ENCODE data around the gene MINDY4.

Gene MINDY4

DNA sequence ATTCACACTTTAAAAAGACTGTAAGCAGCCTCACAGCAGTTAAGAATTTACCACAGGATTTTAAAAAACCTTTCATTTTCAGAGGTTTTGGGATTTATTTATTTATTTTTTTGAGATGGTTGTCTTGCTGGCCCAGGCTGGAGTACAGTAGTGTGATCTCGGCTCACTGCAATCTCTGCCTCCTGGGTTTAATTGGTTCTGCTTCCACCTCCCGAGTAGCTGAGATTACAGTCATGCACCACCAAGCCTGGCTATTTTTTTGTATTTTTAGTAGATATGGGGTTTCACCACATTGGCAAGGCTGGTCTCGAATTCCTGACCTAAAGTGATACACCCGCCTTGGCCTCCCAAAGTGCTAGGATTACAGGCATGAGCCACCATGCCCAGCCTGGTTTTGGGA lies 19.1 kb downstream of the MINDY4 start:
- H2BK15ac ChIP-seq (replicated peaks; ENCODE audit: low read depth) = no peak overlapping the region
- no peak overlapping the region for H3K9ac ChIP-seq (ENCODE audit: low read length)
- H4K8ac ChIP-seq (ENCODE audit: low read depth, low read length) = no peak overlapping the region
- DNase-seq = no peak
- no peak overlapping the region for H3K27ac ChIP-seq (ENCODE audit: low read depth, low read length)
- no peak overlapping the region for H4K5ac ChIP-seq (ENCODE audit: low read length)
- H2AK5ac ChIP-seq (ENCODE audit: low read length) = no peak overlapping the region
- no peak overlapping the region for H3K4ac ChIP-seq (ENCODE audit: low read depth, low read length)
- H3K4me1 ChIP-seq (ENCODE audit: control insufficient read depth, low read depth, low read length) = no peaks in the 10 kb centered on the region
- H3K36me3 ChIP-seq (ENCODE audit: control insufficient read depth, insufficient read depth, low read length) = no peaks in the 10 kb centered on the region
- no CpG with 5 or more reads among the region's 4 CpGs for WGBS (ENCODE audit: extremely low coverage, insufficient coverage, low lambda C conversion rate)
- H3K79me1 ChIP-seq (ENCODE audit: low read length) = no peaks in the 10 kb centered on the region
- H2BK120ac ChIP-seq (ENCODE audit: low read depth, low read length) = no peak overlapping the region
- H3K4me3 ChIP-seq (ENCODE audit: low read length) = no peak overlapping the region
- no peaks in the 10 kb centered on the region for H3K27me3 ChIP-seq (ENCODE audit: insufficient read depth, low read length, poor library complexity)
- no peak overlapping the region for H3K56ac ChIP-seq (ENCODE audit: low read length)
- no peak overlapping the region for H2BK5ac ChIP-seq (ENCODE audit: low read length)
- no peak overlapping the region for H3K4me2 ChIP-seq (ENCODE audit: low read length)
- no peak overlapping the region for H3K23ac ChIP-seq (ENCODE audit: low read length)
- no peaks in the 10 kb centered on the region for H3K79me2 ChIP-seq (ENCODE audit: control insufficient read depth, insufficient read depth, low read length)
- H3K18ac ChIP-seq (ENCODE audit: low read length) = no peak overlapping the region

DNA sequence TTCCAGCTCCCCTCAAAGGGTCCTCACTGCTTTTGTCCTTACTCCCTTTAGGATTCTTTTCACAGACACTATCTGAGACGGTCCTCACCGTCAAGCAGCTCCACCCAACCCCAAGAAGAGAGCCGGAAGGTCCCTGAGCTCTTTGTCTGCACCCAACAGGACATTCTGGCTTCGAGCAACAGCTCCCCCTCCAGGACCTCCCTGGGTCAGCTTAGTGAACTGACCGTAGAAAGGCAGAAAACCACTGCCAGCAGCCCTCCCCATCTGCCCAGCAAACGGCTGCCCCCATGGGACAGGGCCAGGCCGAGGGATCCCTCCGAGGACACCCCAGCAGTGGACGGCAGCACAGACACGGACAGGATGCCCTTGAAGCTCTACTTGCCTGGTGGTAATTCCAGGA lies 19.9 kb downstream of the MINDY4 start:
- Histone ChIP-seq H2BK120ac (ENCODE audit: low read depth, low read length) (no peak overlapping the region), H2BK5ac (ENCODE audit: low read length) (no peak overlapping the region), H3K4me3 (ENCODE audit: low read length) (no peak overlapping the region), H3K27me3 (ENCODE audit: insufficient read depth, low read length, poor library complexity) (no peaks in the 10 kb centered on the region), H3K79me1 (ENCODE audit: low read length) (no peaks in the 10 kb centered on the region), H4K8ac (ENCODE audit: low read depth, low read length) (no peak overlapping the region), H3K56ac (ENCODE audit: low read length) (no peak overlapping the region), H3K18ac (ENCODE audit: low read length) (no peak overlapping the region), H2AK5ac (ENCODE audit: low read length) (no peak overlapping the region), H4K5ac (ENCODE audit: low read length) (no peak overlapping the region), H3K36me3 (ENCODE audit: control insufficient read depth, insufficient read depth, low read length) (no peaks in the 10 kb centered on the region), H2BK15ac (replicated peaks; ENCODE audit: low read depth) (no peak overlapping the region), H3K4ac (ENCODE audit: low read depth, low read length) (no peak overlapping the region), H3K27ac (ENCODE audit: low read depth, low read length) (no peak overlapping the region), H3K79me2 (ENCODE audit: control insufficient read depth, insufficient read depth, low read length) (no peaks in the 10 kb centered on the region), H3K4me2 (ENCODE audit: low read length) (no peak overlapping the region), H3K4me1 (ENCODE audit: control insufficient read depth, low read depth, low read length) (no peaks in the 10 kb centered on the region), H3K23ac (ENCODE audit: low read length) (no peak overlapping the region), H3K9ac (ENCODE audit: low read length) (no peak overlapping the region)
- no CpG with 5 or more reads among the region's 10 CpGs for WGBS (ENCODE audit: extremely low coverage, insufficient coverage, low lambda C conversion rate)
- peak; percentile 36 for DNase-seq

DNA sequence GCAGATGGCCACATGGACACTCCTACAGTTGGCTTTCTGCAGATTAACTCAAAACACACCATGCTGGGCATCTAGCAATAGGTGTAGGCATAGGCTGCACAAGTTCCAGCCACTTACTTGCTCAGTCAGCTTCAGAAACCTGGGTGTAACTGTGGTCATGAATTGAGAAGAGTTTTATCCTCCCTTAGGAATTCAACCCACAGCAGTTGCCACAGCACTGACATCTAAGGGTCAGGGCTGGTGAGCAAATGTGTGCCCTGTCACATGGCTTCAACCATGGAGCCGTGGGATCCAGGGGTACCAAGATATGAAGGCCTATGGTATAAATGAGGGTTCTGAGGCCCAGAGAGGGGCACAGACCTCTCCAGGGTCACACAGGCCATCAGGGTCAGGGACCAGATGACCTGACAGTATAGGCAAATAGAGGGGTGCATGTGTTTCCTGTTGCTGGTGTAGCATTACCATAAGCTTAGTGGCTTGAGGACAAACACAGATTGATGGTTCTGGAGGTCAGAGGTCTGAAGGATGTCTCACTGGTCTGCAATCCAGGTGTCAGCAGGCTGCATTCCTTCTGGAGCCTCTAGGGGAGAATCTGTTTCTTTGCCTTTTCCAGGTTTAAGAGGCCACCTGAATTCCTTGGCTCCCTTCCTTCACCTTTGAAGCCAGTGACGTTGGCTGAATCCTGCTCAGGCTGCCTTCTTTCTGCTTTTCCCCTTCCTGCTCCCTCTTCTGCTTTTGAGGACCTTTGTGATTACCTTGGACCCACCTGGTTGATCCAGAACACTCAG lies 24.1 kb downstream of the MINDY4 start:
- H4K8ac ChIP-seq (ENCODE audit: low read depth, low read length) = no peak overlapping the region
- no peak overlapping the region for H3K4me2 ChIP-seq (ENCODE audit: low read length)
- H2BK5ac ChIP-seq (ENCODE audit: low read length) = no peak overlapping the region
- no peak overlapping the region for H4K5ac ChIP-seq (ENCODE audit: low read length)
- no peak overlapping the region for H2BK15ac ChIP-seq (replicated peaks; ENCODE audit: low read depth)
- no peak overlapping the region for H3K9ac ChIP-seq (ENCODE audit: low read length)
- DNase-seq = peak; percentile 69
- no peak overlapping the region for H3K56ac ChIP-seq (ENCODE audit: low read length)
- no peak overlapping the region for H3K4me3 ChIP-seq (ENCODE audit: low read length)
- no peaks in the 10 kb centered on the region for H3K36me3 ChIP-seq (ENCODE audit: control insufficient read depth, insufficient read depth, low read length)
- H3K79me2 ChIP-seq (ENCODE audit: control insufficient read depth, insufficient read depth, low read length) = no peaks in the 10 kb centered on the region
- no peak overlapping the region for H3K23ac ChIP-seq (ENCODE audit: low read length)
- no peaks in the 10 kb centered on the region for H3K79me1 ChIP-seq (ENCODE audit: low read length)
- no peak overlapping the region for H3K4ac ChIP-seq (ENCODE audit: low read depth, low read length)
- WGBS (ENCODE audit: extremely low coverage, insufficient coverage, low lambda C conversion rate) = no CpG with 5 or more reads among the region's 2 CpGs
- H3K4me1 ChIP-seq (ENCODE audit: control insufficient read depth, low read depth, low read length) = no peaks in the 10 kb centered on the region
- H3K27me3 ChIP-seq (ENCODE audit: insufficient read depth, low read length, poor library complexity) = no peaks in the 10 kb centered on the region
- no peak overlapping the region for H2AK5ac ChIP-seq (ENCODE audit: low read length)
- H3K27ac ChIP-seq (ENCODE audit: low read depth, low read length) = no peak overlapping the region
- no peak overlapping the region for H2BK120ac ChIP-seq (ENCODE audit: low read depth, low read length)
- H3K18ac ChIP-seq (ENCODE audit: low read length) = no peak overlapping the region

- WGBS (ENCODE audit: extremely low coverage, insufficient coverage, low lambda C conversion rate) = no CpG with 5 or more reads among the region's 1 CpG
- no peaks in the 10 kb centered on the region for H3K79me2 ChIP-seq (ENCODE audit: control insufficient read depth, insufficient read depth, low read length)
- H3K27ac ChIP-seq (ENCODE audit: low read depth, low read length) = no peak overlapping the region
- no peaks in the 10 kb centered on the region for H3K79me1 ChIP-seq (ENCODE audit: low read length)
- no peaks in the 10 kb centered on the region for H3K36me3 ChIP-seq (ENCODE audit: control insufficient read depth, insufficient read depth, low read length)
- H2BK5ac ChIP-seq (ENCODE audit: low read length) = no peak overlapping the region
- H3K27me3 ChIP-seq (ENCODE audit: insufficient read depth, low read length, poor library complexity) = no peaks in the 10 kb centered on the region
- no peak overlapping the region for H3K18ac ChIP-seq (ENCODE audit: low read length)
- H3K9ac ChIP-seq (ENCODE audit: low read length) = no peak overlapping the region
- no peak overlapping the region for H3K4me2 ChIP-seq (ENCODE audit: low read length)
- H3K4me3 ChIP-seq (ENCODE audit: low read length) = no peak overlapping the region
- no peak overlapping the region for H4K5ac ChIP-seq (ENCODE audit: low read length)
- no peak overlapping the region for H3K23ac ChIP-seq (ENCODE audit: low read length)
- H3K4me1 ChIP-seq (ENCODE audit: control insufficient read depth, low read depth, low read length) = no peaks in the 10 kb centered on the region
- H2BK15ac ChIP-seq (replicated peaks; ENCODE audit: low read depth) = no peak overlapping the region
- no peak for DNase-seq
- H3K56ac ChIP-seq (ENCODE audit: low read length) = no peak overlapping the region
- H4K8ac ChIP-seq (ENCODE audit: low read depth, low read length) = no peak overlapping the region
- no peak overlapping the region for H3K4ac ChIP-seq (ENCODE audit: low read depth, low read length)
- no peak overlapping the region for H2BK120ac ChIP-seq (ENCODE audit: low read depth, low read length)
- no peak overlapping the region for H2AK5ac ChIP-seq (ENCODE audit: low read length)
Measured at GRCh38 chr7:30796105-30796869, 25.1 kb downstream of the MINDY4 start.

DNA sequence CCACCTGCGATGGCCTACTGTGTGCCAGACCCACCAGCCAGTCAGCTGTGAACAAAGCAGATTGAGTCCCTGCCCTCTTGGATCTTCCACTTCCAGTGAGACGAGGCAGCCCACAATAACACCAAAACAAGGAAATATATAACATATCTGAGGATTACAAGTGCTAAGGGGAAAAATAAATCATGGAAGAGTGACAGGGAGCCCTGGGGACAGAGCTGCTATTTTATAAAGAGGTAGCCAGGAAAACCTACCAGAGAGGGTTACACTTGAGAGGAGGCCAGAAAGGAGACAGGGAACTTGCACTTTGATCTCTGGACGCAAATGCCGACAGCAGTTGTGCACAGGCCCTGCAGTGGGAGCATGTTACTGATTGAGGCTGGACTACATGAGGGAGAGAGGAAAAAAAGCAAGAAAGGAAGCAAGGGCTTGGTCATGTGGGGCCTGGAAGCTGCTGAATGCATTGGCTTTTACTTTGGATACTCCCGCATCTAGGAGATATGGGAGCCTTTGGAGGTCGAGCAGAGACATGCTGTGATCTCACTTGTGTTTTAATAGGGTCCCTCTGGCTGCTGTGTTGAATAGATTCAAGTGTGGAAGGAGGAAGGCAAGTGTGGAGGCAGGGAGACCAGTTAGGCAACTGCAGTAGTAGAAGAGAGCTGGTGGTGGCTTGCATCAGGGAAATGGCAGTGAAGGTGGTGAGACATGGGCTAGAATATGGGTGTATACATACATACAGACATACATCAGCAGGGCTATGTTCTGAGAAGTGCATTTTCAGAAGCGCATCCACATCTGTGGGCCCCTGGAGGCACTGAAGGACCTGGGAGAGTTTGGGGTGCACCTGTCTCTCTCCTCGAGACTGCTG lies 26.2 kb downstream of the MINDY4 start:
- no peak overlapping the region for H3K56ac ChIP-seq (ENCODE audit: low read length)
- no peak overlapping the region for H4K8ac ChIP-seq (ENCODE audit: low read depth, low read length)
- no peaks in the 10 kb centered on the region for H3K79me2 ChIP-seq (ENCODE audit: control insufficient read depth, insufficient read depth, low read length)
- no peaks in the 10 kb centered on the region for H3K36me3 ChIP-seq (ENCODE audit: control insufficient read depth, insufficient read depth, low read length)
- no peak overlapping the region for H3K4me2 ChIP-seq (ENCODE audit: low read length)
- no peak overlapping the region for H4K5ac ChIP-seq (ENCODE audit: low read length)
- H3K27me3 ChIP-seq (ENCODE audit: insufficient read depth, low read length, poor library complexity) = no peaks in the 10 kb centered on the region
- H2BK5ac ChIP-seq (ENCODE audit: low read length) = no peak overlapping the region
- H3K23ac ChIP-seq (ENCODE audit: low read length) = no peak overlapping the region
- H3K4me3 ChIP-seq (ENCODE audit: low read length) = no peak overlapping the region
- no peak overlapping the region for H3K9ac ChIP-seq (ENCODE audit: low read length)
- no peaks in the 10 kb centered on the region for H3K4me1 ChIP-seq (ENCODE audit: control insufficient read depth, low read depth, low read length)
- no peak overlapping the region for H2AK5ac ChIP-seq (ENCODE audit: low read length)
- no peak overlapping the region for H3K27ac ChIP-seq (ENCODE audit: low read depth, low read length)
- H3K79me1 ChIP-seq (ENCODE audit: low read length) = no peaks in the 10 kb centered on the region
- H3K4ac ChIP-seq (ENCODE audit: low read depth, low read length) = no peak overlapping the region
- no peak overlapping the region for H3K18ac ChIP-seq (ENCODE audit: low read length)
- whole genome bisulfite sequencing (ENCODE audit: extremely low coverage, insufficient coverage, low lambda C conversion rate) = no CpG with 5 or more reads among the region's 8 CpGs
- DNase-seq = no peak
- no peak overlapping the region for H2BK15ac ChIP-seq (replicated peaks; ENCODE audit: low read depth)
- H2BK120ac ChIP-seq (ENCODE audit: low read depth, low read length) = no peak overlapping the region

All from mesendoderm (in vitro differentiated cells).